Peyer's patch (tissue), 4 donors: ENCODE measurements around the gene PLXNA4. TPM values are rescaled to one million over a fixed set of nuclear protein-coding genes. Genes with fewer than 3 reads are reported as not detected.

ENCODE experiments used
- DNase-seq, 3 donors: peaks; one replicate each; pipeline ENCODE4 v3.0.0-alpha.2; 2017 to 2019
- H3K27ac ChIP-seq, 4 donors: fragments of 200-600 bp; sonication (generic); one replicate each; pipeline ENCODE4 v1.5.1; 2016 to 2019
- H3K27me3 ChIP-seq, 2 donors: fragments of 200-600 bp; sonication (generic); one replicate each; pipeline ENCODE4 v1.5.1; 2019
- H3K36me3 ChIP-seq, 3 donors: fragments of 200-600 bp; sonication (generic); one replicate each; pipeline ENCODE4 v1.5.1; 2016 to 2019
- H3K4me1 ChIP-seq, 4 donors: fragments of 200-600 bp; sonication (generic); one replicate each; pipeline ENCODE4 v1.5.1; 2016 to 2019
- H3K4me3 ChIP-seq, 4 donors: fragments of 200-600 bp; sonication (generic); 1 replicate in 3 of 4; 2 replicates in 1 of 4; pipeline ENCODE4 v1.5.1; 2016 to 2019; ENCODE audit warnings: mild to moderate bottlenecking in 1 of 4
- H3K9me3 ChIP-seq, 4 donors: fragments of 200-600 bp; sonication (generic); one replicate each; pipeline ENCODE4 v1.5.1; 2016 to 2019; ENCODE audit warnings: mild to moderate bottlenecking in 1 of 4
- POLR2A ChIP-seq, 2 donors: fragments of 450-650 bp; IDR thresholded peaks; one replicate each; pipeline ENCODE4 v1.5.1; 2017; ENCODE audit warnings: antibody characterized with exemption in 2 of 2, mild to moderate bottlenecking in 2 of 2, moderate library complexity in 2 of 2
- total RNA-seq, 4 donors: library from RNA; depleted of rRNA; stranded (reverse); fragments of >200 nt; gene quantifications; one replicate each; pipeline ENCODE4 v1.1.0, GENCODE V29; 2016
- TF ChIP-seq, protein P1 (sequence below), 6 experiments: fragments of 450-650 bp in 4 of 6; fragments of 200-600 bp in 2 of 6; sonication (generic) in 1 of 6; IDR thresholded peaks; one replicate each; pipeline ENCODE4 v1.5.1; 2017 to 2019; ENCODE audit warnings: antibody characterized with exemption in 6 of 6, mild to moderate bottlenecking in 3 of 6, moderate library complexity in 1 of 6

Gene PLXNA4
- total RNA-seq, 4 donors from 2014 or later: 1.4 to 3.8 (median 3.0) TPM

DNA sequence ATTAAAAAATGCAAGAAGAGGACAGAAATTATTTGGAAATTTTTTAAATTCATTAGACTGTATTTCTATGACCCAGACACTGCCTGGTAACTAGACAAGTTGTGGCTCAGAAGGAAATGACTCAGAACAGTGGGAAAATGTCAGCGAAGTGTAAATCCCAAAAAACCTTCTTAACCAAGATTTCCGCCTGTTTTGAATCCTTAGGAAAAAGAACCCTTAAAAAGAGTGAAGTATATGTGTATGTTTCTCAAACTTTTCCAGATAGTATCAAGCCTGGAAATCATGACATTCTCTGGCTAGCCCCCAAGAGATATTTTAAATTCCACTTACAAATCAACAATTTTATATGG is 42.7 kb upstream of the PLXNA4 start:
- Histone ChIP-seq H3K36me3 (no peaks in the 10 kb centered on the region), H3K4me3 (no peak overlapping the region), H3K27ac (no peak overlapping the region), H3K9me3 (no peaks in the 10 kb centered on the region), H3K4me1 (peaks cover 0 to 10% (median 0%) of the 10 kb centered on the region in 4 donors), H3K27me3 (no peaks in the 10 kb centered on the region)
- no peak for TF ChIP-seq POLR2A (IDR thresholded peaks at IDR 0.05)
- TF ChIP-seq, protein P1, sequence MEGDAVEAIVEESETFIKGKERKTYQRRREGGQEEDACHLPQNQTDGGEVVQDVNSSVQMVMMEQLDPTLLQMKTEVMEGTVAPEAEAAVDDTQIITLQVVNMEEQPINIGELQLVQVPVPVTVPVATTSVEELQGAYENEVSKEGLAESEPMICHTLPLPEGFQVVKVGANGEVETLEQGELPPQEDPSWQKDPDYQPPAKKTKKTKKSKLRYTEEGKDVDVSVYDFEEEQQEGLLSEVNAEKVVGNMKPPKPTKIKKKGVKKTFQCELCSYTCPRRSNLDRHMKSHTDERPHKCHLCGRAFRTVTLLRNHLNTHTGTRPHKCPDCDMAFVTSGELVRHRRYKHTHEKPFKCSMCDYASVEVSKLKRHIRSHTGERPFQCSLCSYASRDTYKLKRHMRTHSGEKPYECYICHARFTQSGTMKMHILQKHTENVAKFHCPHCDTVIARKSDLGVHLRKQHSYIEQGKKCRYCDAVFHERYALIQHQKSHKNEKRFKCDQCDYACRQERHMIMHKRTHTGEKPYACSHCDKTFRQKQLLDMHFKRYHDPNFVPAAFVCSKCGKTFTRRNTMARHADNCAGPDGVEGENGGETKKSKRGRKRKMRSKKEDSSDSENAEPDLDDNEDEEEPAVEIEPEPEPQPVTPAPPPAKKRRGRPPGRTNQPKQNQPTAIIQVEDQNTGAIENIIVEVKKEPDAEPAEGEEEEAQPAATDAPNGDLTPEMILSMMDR (IDR thresholded peaks at IDR 0.05): no peak
- no peak for DNase-seq

DNA sequence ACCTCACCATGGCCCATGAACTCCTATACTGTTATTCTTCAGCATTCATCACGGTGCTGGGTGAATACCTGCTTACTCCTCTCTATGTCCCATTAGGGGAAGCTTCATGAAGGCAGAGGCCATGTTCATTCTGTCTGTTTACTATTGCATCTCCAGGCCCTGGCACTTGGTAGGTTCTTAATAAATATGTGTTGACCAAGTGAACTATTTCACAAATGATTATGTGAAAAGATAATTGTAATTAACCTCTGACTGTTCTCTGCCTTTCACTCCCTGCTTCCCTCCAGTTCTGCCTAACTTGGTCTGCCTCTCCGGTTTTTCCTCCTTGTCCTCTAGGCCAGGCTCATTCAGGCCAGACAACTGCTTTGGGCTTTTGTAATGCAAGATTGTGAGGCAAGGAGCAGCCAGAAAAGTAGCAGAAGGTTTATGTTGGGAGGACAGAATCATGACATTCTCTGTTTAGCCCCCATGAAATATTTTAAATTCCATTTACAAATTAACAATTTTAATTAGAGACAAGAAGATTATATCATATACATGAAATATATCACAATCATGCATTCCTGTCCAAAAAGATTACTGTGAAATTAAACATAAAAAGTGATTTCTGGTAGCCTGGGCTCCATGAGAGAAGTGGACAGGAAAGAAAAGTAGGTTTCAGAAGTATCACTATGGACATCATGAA is 42.1 kb upstream of the PLXNA4 start:
- no peak for DNase-seq
- H3K4me1 ChIP-seq: peaks cover 0 to 10% (median 0%) of the 10 kb centered on the region in 4 donors

DNA sequence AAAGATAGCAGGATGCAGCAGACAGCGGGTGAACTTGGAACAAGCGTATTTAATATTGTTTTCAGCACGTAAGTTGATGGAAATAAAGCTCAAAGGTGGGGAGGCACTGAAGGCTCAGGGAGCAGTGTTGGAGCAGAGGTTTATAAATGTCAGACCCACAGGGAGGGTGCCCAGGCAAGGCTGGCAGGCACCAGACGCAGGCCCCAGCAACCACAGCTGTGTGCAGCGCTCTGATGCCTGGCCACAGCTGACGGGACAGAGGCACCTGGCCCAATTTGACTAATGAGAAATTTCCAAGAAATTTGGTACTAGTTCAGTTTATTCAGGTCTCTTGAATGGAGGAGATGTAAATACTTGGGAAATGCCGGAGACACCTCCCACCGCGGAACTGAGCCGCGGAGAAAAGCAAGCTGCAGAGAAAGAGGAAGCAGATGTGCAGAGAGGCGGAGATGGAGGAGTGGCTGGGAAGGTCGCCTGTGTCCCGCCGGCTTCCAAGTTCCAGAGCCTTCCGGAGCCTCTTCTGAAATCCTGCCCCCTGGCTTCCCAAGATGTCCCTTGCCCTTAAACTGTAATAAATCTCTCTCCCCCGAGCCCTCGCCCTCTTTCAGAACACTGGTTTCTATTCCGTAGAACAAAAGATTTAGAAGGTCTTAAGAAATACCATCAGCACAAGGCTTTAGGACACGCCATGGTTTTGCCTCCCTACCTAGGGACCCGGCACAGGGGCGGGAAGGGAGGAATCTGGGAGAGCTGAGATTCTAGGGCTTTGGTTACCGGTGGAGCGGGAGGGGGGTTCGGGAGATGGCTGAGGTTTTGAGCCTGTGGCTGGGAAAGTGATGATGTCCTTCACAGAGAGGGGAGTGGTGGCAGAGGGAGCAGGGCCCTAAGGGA is 38.4 kb upstream of the PLXNA4 start:
- no peak overlapping the region for H3K27ac ChIP-seq
- H3K4me1 ChIP-seq: peaks cover 0 to 10% (median 0%) of the 10 kb centered on the region in 4 donors
- H3K27me3 ChIP-seq: no peaks in the 10 kb centered on the region
- no peaks in the 10 kb centered on the region for H3K9me3 ChIP-seq
- peak overlapping the region in 1 of 4 donors; percentile 22 for H3K4me3 ChIP-seq
- no peak for TF ChIP-seq POLR2A (IDR thresholded peaks at IDR 0.05)
- TF ChIP-seq, protein P1 (IDR thresholded peaks at IDR 0.05): no peak
- H3K36me3 ChIP-seq: no peaks in the 10 kb centered on the region
- peak in 1 of 3 donors; percentile 49 for DNase-seq

More for the DNA sequence above, 42.1 kb upstream of the PLXNA4 start:
- Histone ChIP-seq H3K27me3 (no peaks in the 10 kb centered on the region), H3K27ac (no peak overlapping the region), H3K9me3 (no peaks in the 10 kb centered on the region), H3K4me3 (no peak overlapping the region), H3K36me3 (no peaks in the 10 kb centered on the region)
- TF ChIP-seq, protein P1 (IDR thresholded peaks at IDR 0.05): no peak
- no peak for TF ChIP-seq POLR2A (IDR thresholded peaks at IDR 0.05)

DNA sequence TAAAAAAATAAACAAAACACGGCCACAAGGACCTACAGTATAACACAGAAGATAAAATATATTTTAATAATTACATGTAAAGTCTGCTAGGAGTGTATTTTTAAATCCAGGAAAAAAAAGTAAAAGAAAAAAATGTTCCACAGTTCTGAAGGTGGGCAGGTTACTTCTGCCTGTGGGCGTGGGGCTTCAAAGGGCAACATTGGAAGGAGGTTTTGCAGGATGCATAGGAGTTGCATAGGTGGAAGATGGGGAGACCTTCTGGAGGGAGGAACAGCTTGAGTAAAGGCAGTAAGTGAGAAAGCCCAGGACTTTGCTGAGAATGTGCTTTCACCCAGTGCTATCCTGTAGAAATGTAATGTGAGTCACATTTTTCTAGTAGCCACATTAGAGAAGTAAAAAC is 37.5 kb upstream of the PLXNA4 start:
- no peaks in the 10 kb centered on the region for H3K9me3 ChIP-seq
- no peaks in the 10 kb centered on the region for H3K36me3 ChIP-seq
- H3K4me1 ChIP-seq: peaks cover 0 to 10% (median 0%) of the 10 kb centered on the region in 4 donors
- no peaks in the 10 kb centered on the region for H3K27me3 ChIP-seq
- no peak for TF ChIP-seq POLR2A (IDR thresholded peaks at IDR 0.05)
- TF ChIP-seq, protein P1 (IDR thresholded peaks at IDR 0.05): no peak
- no peak for DNase-seq
- H3K27ac ChIP-seq: no peak overlapping the region
- H3K4me3 ChIP-seq: no peak overlapping the region

DNA sequence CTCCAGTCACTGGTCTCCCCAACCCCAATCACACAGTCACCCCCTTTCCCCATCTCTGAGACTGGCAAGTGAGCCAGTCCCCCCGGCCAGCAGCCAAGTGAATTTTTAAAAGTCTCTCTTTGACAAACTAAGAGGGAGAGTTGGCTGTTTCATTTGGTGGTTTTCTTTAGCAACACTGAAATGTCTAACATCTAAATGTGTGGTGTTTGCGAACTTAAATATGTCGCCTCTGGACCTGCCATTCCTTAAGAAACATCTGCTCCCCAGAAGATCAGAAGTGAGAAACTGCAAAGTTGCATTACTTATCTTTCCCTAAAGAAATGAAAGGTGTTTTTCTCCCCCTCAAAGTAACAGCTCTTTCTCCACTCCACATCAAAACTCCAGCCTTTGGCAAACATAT is 34.7 kb upstream of the PLXNA4 start:
- TF ChIP-seq POLR2A (IDR thresholded peaks at IDR 0.05): no peak
- TF ChIP-seq, protein P1 (IDR thresholded peaks at IDR 0.05): no peak
- no peak overlapping the region for H3K27ac ChIP-seq
- peaks cover 0 to 10% (median 0%) of the 10 kb centered on the region in 4 donors for H3K4me1 ChIP-seq
- H3K9me3 ChIP-seq: no peaks in the 10 kb centered on the region
- no peaks in the 10 kb centered on the region for H3K27me3 ChIP-seq
- DNase-seq: no peak
- H3K4me3 ChIP-seq: no peak overlapping the region
- H3K36me3 ChIP-seq: no peaks in the 10 kb centered on the region
